GM18526 (cell line): ENCODE results near the gene ONECUT3.

Source experiments
- POLR2A ChIP-seq: IDR thresholded peaks from 3 replicates; pipeline ENCODE4 v1.6.1; 2011; ENCODE audit not compliant: insufficient read length; ENCODE audit errors: extremely low read depth

Gene ONECUT3

DNA sequence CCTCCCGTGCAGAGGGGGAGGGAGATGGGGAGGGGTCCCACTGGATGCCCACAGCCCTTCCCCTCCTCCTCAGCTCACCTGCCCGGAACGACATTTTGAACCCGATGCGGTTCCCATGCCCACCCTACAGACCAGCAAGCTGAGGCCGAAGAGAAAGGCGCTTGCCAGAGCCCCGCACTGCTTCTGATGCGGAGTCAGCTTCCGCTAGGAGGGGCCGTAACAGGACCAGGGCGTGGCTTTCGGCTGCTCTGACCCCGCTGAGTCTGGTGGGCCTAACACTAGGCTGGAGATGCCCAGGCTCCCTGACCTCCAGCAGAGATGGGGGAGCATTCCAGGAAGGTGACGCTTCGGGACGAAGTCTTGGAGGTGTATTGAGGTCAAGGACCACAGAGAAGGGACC lies 6.7 kb downstream of the ONECUT3 start:
- TF ChIP-seq POLR2A: no peak

- TF ChIP-seq POLR2A: no peak
Observed at GRCh38 chr19:1761528-1762242, 8.4 kb downstream of the ONECUT3 start.

GRCh38 chr19:1762243-1763117 lies 9.2 kb downstream of the ONECUT3 start:
- TF ChIP-seq POLR2A: no peak

DNA sequence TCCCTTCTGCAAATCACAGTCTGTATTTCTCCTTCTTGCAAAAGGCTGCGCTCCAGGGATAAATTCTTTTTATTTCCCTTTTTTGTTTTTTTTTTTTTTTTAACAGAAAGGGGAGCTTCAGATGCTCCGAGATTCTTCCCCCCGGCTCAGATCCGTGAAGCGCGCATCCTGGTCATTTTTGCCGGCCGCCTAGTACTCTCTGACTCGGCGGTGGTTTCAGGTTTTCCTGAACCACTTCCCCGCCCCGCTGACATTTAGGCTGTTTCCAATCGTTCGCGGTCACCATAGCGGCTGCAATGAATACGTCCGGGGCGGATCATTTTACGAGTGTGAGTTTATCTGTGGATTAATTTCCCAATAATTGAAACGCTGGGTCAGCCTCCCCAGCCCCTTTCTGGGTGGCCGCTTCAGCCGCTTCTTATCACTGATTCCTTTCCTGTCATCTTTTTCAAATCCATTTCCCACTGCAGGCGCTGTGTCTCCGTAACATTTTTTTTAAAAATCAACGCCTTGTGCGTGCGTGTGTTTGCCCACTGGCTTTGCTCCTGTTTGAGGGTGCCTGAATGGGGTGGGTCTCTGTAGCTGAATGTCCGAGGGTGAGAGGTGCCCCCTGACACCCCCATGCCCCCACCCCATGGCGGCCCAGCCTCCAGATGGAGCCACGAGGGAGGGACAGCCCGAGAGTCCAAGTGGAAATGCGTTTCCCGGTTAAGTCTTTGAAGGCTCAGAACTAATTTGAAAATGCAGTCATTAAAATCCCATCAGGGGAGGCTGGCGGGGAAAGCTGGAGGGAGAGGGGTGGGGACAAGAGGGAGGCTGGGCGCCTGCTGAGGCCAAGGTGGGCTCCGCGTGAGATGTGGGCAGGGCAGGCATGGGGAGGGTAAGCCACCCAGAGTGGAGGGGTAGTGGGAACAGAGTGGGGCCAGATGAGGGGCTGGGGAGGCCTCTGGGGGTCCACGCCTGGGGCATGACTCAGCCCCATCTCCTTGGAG lies 10.6 kb downstream of the ONECUT3 start:
- TF ChIP-seq POLR2A: no peak

DNA sequence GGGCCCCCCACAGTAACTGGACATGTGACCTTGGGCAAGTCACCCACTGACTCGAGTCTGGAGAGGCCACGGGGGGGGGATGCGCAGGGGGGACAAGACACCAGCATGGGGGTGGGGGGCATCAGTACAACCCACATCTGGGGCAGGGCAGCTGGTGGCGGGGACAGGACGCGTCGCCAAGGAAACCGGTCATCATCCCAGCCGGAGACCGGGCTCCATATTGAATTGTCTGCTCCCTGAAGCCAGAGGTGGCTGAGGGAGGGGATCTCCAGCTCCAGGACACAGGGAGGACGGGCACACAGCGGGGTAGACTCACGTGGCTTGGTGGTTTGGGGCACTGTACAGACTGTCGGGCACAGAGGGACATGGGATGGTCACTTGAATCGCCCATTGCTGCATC lies 11.4 kb downstream of the ONECUT3 start:
- TF ChIP-seq POLR2A: no peak

DNA sequence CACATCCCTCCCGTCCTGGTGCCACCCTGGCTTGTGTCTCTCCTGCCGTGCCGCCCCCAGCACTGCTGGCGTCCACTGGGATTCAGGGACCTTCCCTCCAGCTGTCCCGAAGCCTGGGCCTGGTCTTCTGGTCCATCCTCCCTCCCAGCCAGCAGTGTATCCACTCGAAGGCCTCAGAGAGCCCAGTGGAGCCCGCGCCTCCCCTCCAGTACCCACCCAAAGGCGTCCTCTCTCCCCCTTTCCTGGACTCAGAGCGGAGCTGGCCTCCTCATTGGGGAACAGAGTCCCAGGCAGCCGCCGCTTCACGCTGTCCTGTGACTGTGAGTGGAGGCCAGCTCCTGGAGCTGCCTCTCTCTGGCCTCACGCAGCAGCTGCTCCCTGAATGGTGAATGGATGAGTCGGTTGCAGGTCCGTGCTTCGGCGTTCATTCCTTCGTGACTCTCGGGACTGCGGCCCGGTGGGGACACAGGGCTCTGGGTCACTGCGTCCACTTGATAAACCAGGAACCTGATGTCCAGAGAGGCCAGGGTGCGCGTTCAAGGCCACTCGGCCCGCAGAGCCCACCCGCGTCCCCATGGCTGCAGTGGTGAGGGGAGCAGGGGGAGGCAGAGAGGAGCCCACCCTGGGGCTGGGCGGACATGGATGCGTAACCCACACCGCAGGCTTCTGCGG lies 12.1 kb downstream of the ONECUT3 start:
- TF ChIP-seq POLR2A: no peak

- no peak for TF ChIP-seq POLR2A
Observed at GRCh38 chr19:1765904-1766799, 12.8 kb downstream of the ONECUT3 start.

GRCh38 chr19:1766800-1767352 lies 13.6 kb downstream of the ONECUT3 start:
- TF ChIP-seq POLR2A: no peak

DNA sequence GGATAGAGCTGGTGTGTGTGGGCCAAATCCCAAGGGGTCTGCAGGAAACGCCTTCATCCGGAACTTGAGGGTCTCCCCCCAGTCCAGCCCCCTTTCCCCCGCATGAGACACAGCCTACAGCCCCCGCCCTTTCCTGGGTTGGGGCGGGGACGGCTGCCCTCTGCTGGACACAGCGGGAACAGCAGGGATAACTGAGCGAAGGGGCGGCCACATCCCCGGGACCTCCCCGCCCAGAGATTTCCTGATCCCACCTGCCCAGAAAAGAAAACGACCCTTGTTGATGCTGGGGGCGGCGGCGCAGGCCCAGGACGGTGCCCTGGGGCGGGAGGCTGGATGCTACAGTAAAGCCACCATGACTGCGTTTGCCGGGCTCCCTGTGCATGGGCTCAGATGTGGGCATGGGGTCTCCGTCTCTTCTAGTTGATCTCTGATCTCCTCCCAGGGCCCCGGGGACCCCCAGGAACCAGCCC lies 14.2 kb downstream of the ONECUT3 start:
- no peak for TF ChIP-seq POLR2A

DNA sequence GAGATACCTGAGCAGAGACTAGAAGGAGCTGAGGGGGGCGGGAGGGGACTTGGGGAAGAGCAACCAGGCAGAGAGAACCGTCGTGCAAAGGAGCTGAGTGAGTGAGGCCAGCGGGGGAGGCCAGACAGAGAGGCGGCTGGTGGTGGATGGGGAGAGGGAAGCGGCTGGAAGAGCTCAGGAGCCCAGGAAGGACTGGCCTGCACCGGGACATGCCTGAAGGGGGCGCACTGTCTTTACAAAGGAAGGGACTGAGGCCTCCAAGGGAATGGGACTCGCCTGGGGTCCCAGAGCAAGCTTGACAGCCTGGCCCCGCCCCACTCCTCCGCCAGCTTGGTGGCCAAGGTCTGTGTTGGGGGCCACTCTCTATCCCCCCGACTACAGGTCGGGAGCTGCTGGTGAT lies 14.9 kb downstream of the ONECUT3 start:
- TF ChIP-seq POLR2A: no peak

DNA sequence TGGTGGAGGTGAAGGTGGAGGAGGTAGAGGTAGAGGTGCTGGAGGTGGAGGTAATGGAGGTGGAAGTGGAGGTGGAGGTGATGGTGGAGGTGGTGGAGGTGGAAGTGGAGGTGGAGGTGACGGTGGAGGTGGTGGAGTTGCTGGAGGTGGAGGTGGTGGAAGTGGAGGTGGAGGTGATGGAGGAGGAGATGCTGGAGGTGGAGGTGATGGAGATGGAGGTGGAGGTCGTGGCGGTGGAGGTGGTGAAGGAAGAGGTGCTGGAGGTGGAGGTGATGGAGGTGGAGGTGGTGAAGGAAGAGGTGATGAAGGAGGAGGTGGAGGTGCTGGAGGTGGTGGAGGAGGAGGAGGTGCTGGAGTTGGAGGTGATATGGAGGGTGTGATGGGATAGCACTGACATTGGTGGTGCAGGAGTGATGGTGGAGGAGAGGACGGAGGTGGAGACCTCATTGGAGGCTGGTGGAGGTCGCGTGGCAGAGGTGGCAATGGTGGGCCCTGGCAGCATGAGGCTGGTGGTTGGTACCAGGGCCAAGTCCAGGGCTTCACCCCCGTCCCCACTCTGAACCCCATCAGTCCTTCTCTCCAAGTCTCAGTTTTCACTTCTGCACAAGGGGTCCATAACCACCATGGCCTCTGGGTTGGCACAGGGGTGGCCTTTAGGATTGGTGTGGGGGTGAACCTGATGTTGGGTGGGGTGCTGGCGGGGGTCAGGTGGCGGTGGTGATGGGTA lies 15.8 kb downstream of the ONECUT3 start:
- no peak for TF ChIP-seq POLR2A

GRCh38 chr19:1769645-1769985 lies 16.3 kb downstream of the ONECUT3 start:
- no peak for TF ChIP-seq POLR2A
